ENCODE results near the gene IMP3. TPM values are rescaled to one million over a fixed set of nuclear protein-coding genes. Genes with fewer than 3 reads are reported as not detected.

Gene IMP3
- total RNA-seq, 1 donor from 2014 or later, result 68.4 TPM

DNA sequence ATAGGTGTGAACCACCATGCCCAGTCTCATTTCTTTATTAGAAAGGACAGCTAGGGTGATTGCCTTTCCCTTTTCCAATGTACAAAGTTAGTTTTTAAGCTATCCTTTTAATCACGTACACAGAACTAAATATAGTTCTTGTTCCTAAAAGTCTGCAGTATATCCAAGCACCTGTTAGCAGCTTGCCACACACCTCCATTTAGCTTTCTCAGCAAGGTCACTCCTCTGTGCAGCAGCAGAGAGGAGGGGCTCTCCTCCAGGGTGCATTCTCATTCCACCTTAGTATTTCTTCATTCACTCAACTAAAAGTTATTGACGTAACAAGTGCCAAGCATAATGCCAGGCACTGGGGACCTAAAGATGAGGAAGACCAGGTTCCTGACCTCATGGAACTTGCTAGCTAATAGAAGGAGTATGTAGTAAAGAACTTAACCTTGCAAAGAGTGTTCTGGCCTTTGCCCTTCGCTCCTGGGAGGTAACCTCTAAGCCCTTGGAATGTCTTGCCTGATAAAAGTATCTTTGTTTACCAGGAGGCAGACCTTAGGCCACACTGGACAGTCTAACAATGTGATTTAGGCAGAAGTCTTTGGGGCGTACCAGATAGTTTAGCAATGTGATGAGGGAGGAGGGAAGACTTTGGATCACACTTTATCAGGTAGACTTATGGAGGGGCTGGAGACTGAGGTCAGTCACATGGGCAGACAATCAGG lies 48.2 kb downstream of the IMP3 start:
- H3K9me3 Mint-ChIP-seq, result no peaks in the 10 kb centered on the region
- TF ChIP-seq, protein P1, sequence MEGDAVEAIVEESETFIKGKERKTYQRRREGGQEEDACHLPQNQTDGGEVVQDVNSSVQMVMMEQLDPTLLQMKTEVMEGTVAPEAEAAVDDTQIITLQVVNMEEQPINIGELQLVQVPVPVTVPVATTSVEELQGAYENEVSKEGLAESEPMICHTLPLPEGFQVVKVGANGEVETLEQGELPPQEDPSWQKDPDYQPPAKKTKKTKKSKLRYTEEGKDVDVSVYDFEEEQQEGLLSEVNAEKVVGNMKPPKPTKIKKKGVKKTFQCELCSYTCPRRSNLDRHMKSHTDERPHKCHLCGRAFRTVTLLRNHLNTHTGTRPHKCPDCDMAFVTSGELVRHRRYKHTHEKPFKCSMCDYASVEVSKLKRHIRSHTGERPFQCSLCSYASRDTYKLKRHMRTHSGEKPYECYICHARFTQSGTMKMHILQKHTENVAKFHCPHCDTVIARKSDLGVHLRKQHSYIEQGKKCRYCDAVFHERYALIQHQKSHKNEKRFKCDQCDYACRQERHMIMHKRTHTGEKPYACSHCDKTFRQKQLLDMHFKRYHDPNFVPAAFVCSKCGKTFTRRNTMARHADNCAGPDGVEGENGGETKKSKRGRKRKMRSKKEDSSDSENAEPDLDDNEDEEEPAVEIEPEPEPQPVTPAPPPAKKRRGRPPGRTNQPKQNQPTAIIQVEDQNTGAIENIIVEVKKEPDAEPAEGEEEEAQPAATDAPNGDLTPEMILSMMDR (conservative IDR thresholded peaks at IDR 0.05), result no peak
- no peak overlapping the region for H3K27ac Mint-ChIP-seq
- no peaks in the 10 kb centered on the region for H3K4me1 Mint-ChIP-seq (ENCODE audit: unreplicated experiment)
- no peak overlapping the region for H3K4me3 Mint-ChIP-seq
- no peaks in the 10 kb centered on the region for H3K27me3 Mint-ChIP-seq
- DNase-seq (ENCODE audit: extremely low spot score, unreplicated experiment), result no peak
- peaks cover 16% of the 10 kb centered on the region for H3K36me3 Mint-ChIP-seq

DNA sequence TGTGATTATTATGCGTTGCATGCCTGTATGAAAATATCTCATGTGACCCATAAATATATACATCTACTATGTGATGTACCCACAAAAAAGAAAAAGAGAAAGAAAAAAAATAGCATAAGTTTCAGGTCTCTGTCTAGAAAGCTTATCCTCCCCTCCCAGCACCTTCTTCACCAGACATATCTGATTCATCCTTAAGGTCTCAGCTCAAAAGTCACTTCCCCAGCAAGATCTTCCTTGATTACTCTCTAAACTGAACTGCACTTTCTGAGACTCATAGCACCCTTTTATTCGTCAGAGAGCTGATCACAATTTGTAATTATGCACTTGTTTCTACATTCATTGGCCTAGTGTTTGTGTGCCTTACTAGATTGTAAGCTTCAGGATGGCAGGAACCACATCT lies 49.8 kb downstream of the IMP3 start:
- Mint-ChIP-seq H3K36me3 (peaks cover 7% of the 10 kb centered on the region), H3K27me3 (no peaks in the 10 kb centered on the region)

More for the DNA sequence above, 49.8 kb downstream of the IMP3 start:
- H3K27ac Mint-ChIP-seq, result no peak overlapping the region
- no peak for DNase-seq (ENCODE audit: extremely low spot score, unreplicated experiment)
- H3K4me3 Mint-ChIP-seq, result no peak overlapping the region
- TF ChIP-seq, protein P1 (conservative IDR thresholded peaks at IDR 0.05), result no peak
- no peaks in the 10 kb centered on the region for H3K9me3 Mint-ChIP-seq
- H3K4me1 Mint-ChIP-seq (ENCODE audit: unreplicated experiment), result no peaks in the 10 kb centered on the region

Other genes with a start within 250 kb of the IMP3 start
- 47.1 and 75.4 TPM in 2 replicates for gene SIN3A, start 188.5 kb downstream of the IMP3 start, total RNA-seq (ENCODE audit: low replicate concordance)
- gene PTPN9, start 60.9 kb downstream of the IMP3 start, total RNA-seq (ENCODE audit: low replicate concordance), result 26.2 and 31.3 TPM in 2 replicates
- 17.0 and 23.2 TPM in 2 replicates for gene SNUPN, start 14.5 kb downstream of the IMP3 start, total RNA-seq (ENCODE audit: low replicate concordance)
- 24.9 and 34.3 TPM in 2 replicates for gene SNX33, start 7.7 kb upstream of the IMP3 start, total RNA-seq (ENCODE audit: low replicate concordance)
- 0.19 and 7.3 TPM in 2 replicates for gene CSPG4, start 72.6 kb upstream of the IMP3 start, total RNA-seq (ENCODE audit: low replicate concordance)
- gene UBE2Q2, start 203.2 kb upstream of the IMP3 start, total RNA-seq (ENCODE audit: low replicate concordance), result 26.7 and 31.3 TPM in 2 replicates

Data from type B pancreatic cell (in vitro differentiated cells).